Stomach (tissue), 9 donors: ENCODE results near the gene GRK2. TPM values are rescaled to one million over a fixed set of nuclear protein-coding genes. Genes with fewer than 3 reads are reported as not detected.

Experiments
- DNase-seq, 2 donors: peaks; one replicate each; pipeline versions ENCODE4 v3.0.0 to v3.0.0-alpha.2; 2013 to 2019
- H3K27ac ChIP-seq, 5 donors: fragments of 200-600 bp in 4 of 5; sonication (generic) in 4 of 5; one replicate each; pipeline ENCODE4 v1.5.1; 2013 to 2019; ENCODE audit warnings: mild to moderate bottlenecking in 1 of 5, moderate library complexity in 1 of 5
- H3K27me3 ChIP-seq, 3 donors: fragments of 200-600 bp; sonication (generic); one replicate each; pipeline ENCODE4 v1.5.1; 2017 to 2019; ENCODE audit warnings: mixed run types in 1 of 3
- H3K36me3 ChIP-seq, 4 donors: fragments of 200-600 bp; sonication (generic); 1 replicate in 3 of 4; 2 replicates in 1 of 4; pipeline ENCODE4 v1.5.1; 2016 to 2019
- H3K4me1 ChIP-seq, 4 donors: fragments of 200-600 bp; sonication (generic); one replicate each; pipeline ENCODE4 v1.5.1; 2016 to 2019
- H3K4me3 ChIP-seq, 4 donors: fragments of 200-600 bp; sonication (generic) in 3 of 4; one replicate each; pipeline ENCODE4 v1.5.1; 2016 to 2019; ENCODE audit warnings: mild to moderate bottlenecking in 1 of 4
- H3K9me3 ChIP-seq, 4 donors: fragments of 200-600 bp; sonication (generic); one replicate each; pipeline ENCODE4 v1.5.1; 2016 to 2019
- EP300 ChIP-seq: sonication (generic); formaldehyde crosslinking; IDR thresholded peaks from one replicate; pipeline ENCODE4 v1.6.1; 2017; ENCODE audit warnings: antibody characterized with exemption
- POLR2A ChIP-seq, 4 donors: fragments of 450-650 bp; IDR thresholded peaks; one replicate each; pipeline ENCODE4 v1.6.1; 2016; ENCODE audit warnings: antibody characterized with exemption in 4 of 4, control low read depth in 2 of 4, mild to moderate bottlenecking in 1 of 4, moderate library complexity in 1 of 4
- POLR2AphosphoS5 ChIP-seq, 3 donors: sonication (generic); formaldehyde crosslinking; IDR thresholded peaks; one replicate each; pipeline ENCODE4 v1.6.1; 2016; ENCODE audit warnings: antibody characterized with exemption in 3 of 3
- WGBS, 5 donors: extraction: QIAGEN DNeasy Blood & Tissue Kit in 3 of 5; methylation state at CpG; one replicate each; pipeline versions ENCODE4 v1.1.5 to v1.1.7; 2013 to 2018; 5-methylcytosine and 5-hydroxymethylcytosine counted together
- intact Hi-C: fragments of 100-400 bp; cut with DNase I; formaldehyde crosslinking; loops from one replicate; pipeline ENCODE4 v1.15.1; 2023; ENCODE audit warnings: low total_unique reads
- polyA plus RNA-seq, 3 donors: library from polyadenylated mRNA; stranded (reverse); fragments of 200-250 nt; gene quantifications; one replicate each; pipeline ENCODE4 v1.2.3, GENCODE V29; 2013
- total RNA-seq, 5 donors: library from RNA; depleted of rRNA; stranded (reverse); fragments of >200 nt; gene quantifications; one replicate each; pipeline versions ENCODE4 v1.1.0 to v1.2.3, GENCODE V29; 2014 to 2016
- TF ChIP-seq, protein P1 (sequence below), 7 experiments: fragments of 450-650 bp in 4 of 7; fragments of 200-600 bp in 3 of 7; sonication (generic) in 3 of 7; IDR thresholded peaks; one replicate each; pipeline ENCODE4 v1.5.1; 2016 to 2019; ENCODE audit warnings: antibody characterized with exemption in 7 of 7, control low read depth in 2 of 7, mild to moderate bottlenecking in 1 of 7
- donor health status: healthy with polysubstance abuse.
- donor health status: Bipolar disorder and iron deficiency.
- donor health status: healthy.

GRK2 gene
- total and polyA plus RNA-seq, 8 donors: 44.0 to 266 (median 86.2) TPM

DNA sequence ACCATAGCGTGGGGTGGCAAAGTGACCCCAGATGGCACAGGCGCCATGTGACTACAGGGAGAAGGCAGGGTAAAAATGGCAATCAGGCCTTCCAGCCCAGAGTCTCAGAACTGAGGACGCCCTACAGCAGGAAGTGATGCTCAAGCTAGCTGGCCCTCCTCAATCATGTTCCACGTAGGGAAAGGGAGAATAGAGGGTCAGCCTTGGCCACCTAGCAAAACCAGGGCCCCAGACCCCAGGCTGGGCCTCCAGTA, 21.9 kb downstream of the GRK2 start:
- WGBS, 5 donors: 26 to 34% (median 28%) methylated on average over 3 to 4 of the region's 4 CpGs
- Histone ChIP-seq H3K4me1 (peaks cover 44 to 78% (median 56%) of the 10 kb centered on the region in 4 donors), H3K4me3 (peak overlapping the region; percentile 70 to 81 (median 76)), H3K36me3 (peaks cover 43 to 64% (median 62%) of the 10 kb centered on the region in 4 donors), H3K27ac (peak overlapping the region; percentile 85 to 99 (median 92)), H3K27me3 (no peaks in the 10 kb centered on the region), H3K9me3 (no peaks in the 10 kb centered on the region)
- DNase-seq: no peak
- intact Hi-C loops: no loop called here
- TF ChIP-seq POLR2A (IDR thresholded peaks at IDR 0.05): no peak
- TF ChIP-seq, protein P1, sequence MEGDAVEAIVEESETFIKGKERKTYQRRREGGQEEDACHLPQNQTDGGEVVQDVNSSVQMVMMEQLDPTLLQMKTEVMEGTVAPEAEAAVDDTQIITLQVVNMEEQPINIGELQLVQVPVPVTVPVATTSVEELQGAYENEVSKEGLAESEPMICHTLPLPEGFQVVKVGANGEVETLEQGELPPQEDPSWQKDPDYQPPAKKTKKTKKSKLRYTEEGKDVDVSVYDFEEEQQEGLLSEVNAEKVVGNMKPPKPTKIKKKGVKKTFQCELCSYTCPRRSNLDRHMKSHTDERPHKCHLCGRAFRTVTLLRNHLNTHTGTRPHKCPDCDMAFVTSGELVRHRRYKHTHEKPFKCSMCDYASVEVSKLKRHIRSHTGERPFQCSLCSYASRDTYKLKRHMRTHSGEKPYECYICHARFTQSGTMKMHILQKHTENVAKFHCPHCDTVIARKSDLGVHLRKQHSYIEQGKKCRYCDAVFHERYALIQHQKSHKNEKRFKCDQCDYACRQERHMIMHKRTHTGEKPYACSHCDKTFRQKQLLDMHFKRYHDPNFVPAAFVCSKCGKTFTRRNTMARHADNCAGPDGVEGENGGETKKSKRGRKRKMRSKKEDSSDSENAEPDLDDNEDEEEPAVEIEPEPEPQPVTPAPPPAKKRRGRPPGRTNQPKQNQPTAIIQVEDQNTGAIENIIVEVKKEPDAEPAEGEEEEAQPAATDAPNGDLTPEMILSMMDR (IDR thresholded peaks at IDR 0.05): no peak
- TF ChIP-seq POLR2AphosphoS5 (IDR thresholded peaks at IDR 0.05): no peak
- no peak for TF ChIP-seq EP300

DNA sequence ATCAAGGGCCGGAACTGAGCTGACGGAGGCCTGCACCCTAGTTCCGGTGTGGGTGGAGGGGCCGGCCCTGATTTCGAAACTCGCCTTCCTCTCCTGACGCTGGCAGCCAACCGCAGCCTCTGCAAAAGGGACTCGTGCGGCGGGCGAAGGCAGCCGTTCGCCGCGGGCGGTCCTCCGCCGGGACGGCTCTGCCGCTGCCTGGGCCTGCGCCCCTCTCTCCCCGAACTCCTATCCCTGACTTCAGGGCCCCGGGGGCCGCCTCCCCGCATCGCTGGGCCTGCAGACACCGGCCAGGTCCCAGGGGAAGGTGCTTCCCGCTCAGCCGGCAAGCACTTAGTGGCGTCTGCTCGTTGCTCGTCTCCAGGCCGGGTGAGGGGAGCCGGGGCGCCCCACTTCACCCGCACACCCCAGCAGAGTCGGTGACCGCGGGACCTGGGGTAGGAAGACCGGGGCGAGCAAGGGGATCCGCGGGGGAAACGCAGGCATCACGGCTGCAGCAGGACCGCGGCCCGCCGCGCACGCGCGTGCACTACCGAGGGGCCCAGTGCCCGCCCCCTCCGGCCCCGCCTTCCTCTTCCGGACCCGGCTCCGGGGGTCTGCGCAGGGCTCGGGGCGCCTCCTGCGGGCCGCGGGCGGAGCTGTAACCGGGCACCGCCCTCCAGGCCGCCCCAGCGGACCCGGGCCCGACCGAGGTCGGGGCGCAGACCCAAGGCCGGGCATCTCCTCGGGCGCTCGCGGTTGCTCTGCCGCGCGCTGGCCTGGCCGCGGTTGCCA, 22.4 kb downstream of the GRK2 start:
- H3K27me3 ChIP-seq: no peaks in the 10 kb centered on the region
- H3K4me1 ChIP-seq: peaks cover 44 to 82% (median 59%) of the 10 kb centered on the region in 4 donors
- intact Hi-C loops: no loop called here
- WGBS, 5 donors: 0% methylated on average over 9 to 86 of the region's 87 CpGs
- peaks cover 38 to 60% (median 57%) of the 10 kb centered on the region in 4 donors for H3K36me3 ChIP-seq
- peak overlapping the region; percentile 70 to 81 (median 76) for H3K4me3 ChIP-seq
- H3K27ac ChIP-seq: peak overlapping the region; percentile 85 to 99 (median 92)
- H3K9me3 ChIP-seq: no peaks in the 10 kb centered on the region
- DNase-seq: peak; percentile 89 to 97
- TF ChIP-seq POLR2AphosphoS5 (IDR thresholded peaks at IDR 0.05) (peak; percentile 10 to 87 (median 77)), POLR2A (IDR thresholded peaks at IDR 0.05) (peak in 2 of 4 donors; percentile 6 to 8), EP300 (no peak)
- TF ChIP-seq, protein P1 (IDR thresholded peaks at IDR 0.05): peak in 3 of 7 experiments; percentile 9 to 46 (median 29)

DNA sequence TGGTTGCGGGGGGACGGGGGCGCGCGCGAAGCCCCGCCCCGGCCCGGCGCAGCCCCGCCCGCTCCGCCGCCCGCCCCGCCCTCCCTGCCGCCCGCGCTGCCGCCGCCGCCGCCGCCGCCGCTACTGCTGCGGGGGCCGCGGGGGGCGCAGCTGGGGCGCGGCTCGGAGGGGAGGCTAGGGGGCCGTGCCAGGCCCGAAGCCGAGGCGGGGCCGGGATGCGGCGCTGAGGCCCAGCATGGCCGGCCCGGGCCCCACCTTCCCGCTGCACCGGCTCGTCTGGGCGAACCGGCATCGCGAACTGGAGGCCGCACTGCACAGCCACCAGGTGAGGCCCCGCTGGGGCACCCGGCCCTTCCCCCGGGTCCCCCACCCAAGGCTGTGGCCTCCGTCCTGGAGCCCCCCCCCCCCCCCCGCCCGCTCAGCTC, 23.0 kb downstream of the GRK2 start, which contains the start of gene ANKRD13D:
ANKRD13D (plus strand) TSS at position 78 of the 425 bp plus-strand sequence; CDS start at position 236, 158 bp downstream.
- Histone ChIP-seq H3K9me3 (no peaks in the 10 kb centered on the region), H3K4me3 (peak within 1 kb of the TSS; percentile 70 to 81 (median 76)), H3K4me1 (peaks cover 44 to 87% (median 60%) of the 10 kb centered on the region in 4 donors), H3K27ac (peak within 1 kb of the TSS; percentile 85 to 99 (median 92)), H3K27me3 (no peaks in the 10 kb centered on the region), H3K36me3 (peaks cover 32 to 55% (median 51%) of the 10 kb centered on the region in 4 donors)
- DNase-seq: peak in 1 of 2 donors; percentile 49
- WGBS, 5 donors: 0 to 2% (median 1%) methylated on average over 4 to 55 of the region's 56 CpGs; no CpG with 5 or more reads in 2 of the 5 donors
- intact Hi-C loops: no loop called here
- TF ChIP-seq, protein P1 (IDR thresholded peaks at IDR 0.05): no peak
- TF ChIP-seq POLR2AphosphoS5 (IDR thresholded peaks at IDR 0.05) (no peak), EP300 (no peak), POLR2A (IDR thresholded peaks at IDR 0.05) (no peak)

DNA sequence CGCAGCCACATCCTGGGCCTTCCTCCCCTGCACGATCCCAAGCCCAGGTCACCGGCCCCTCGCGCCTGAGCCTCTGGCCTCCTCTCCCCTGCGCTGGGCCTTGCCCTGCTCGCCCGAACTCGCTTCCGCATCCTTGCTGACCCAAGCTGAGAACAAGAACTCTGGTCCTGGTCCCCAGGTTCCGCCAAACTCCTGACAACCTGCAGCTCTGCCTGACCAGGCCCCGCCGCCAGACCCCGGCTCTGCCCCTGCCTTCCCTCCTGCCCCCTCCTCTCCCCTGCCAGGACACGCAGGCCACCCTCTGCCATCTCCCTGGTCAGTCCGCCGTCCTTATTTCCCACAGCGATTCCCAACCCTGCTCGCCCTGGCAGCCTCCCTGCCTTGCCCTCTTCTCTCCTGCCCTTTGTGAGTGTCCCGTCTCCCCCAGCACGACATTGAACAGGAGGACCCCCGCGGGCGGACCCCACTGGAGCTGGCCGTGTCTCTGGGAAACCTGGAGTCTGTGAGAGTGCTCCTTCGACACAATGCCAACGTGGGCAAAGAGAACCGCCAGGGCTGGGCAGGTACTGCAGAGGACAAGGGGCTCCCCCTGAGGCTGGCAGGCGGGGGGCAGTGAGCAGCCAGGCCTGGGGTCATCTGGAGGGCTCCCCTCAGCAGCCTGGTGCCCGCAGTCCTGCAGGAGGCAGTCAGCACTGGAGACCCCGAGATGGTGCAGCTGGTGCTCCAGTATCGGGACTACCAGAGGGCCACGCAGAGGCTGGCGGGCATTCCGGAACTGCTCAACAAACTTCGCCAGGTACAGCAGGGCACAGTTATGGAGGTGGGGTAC, 23.6 kb downstream of the GRK2 start:
- Histone ChIP-seq H3K4me3 (peak overlapping the region; percentile 70 to 81 (median 76)), H3K36me3 (peaks cover 26 to 54% (median 48%) of the 10 kb centered on the region in 4 donors), H3K9me3 (no peaks in the 10 kb centered on the region), H3K27ac (peak overlapping the region; percentile 70 to 99 (median 92)), H3K4me1 (peaks cover 44 to 83% (median 59%) of the 10 kb centered on the region in 4 donors), H3K27me3 (no peaks in the 10 kb centered on the region)
- intact Hi-C loops: no loop called here
- DNase-seq: peak in 1 of 2 donors; percentile 60
- TF ChIP-seq, protein P1 (IDR thresholded peaks at IDR 0.05): no peak
- TF ChIP-seq EP300: no peak
- no peak for TF ChIP-seq POLR2AphosphoS5 (IDR thresholded peaks at IDR 0.05)
- TF ChIP-seq POLR2A (IDR thresholded peaks at IDR 0.05): no peak
- 18 to 29% (median 25%) methylated on average over 17 to 36 of the region's 36 CpGs for WGBS, 5 donors
